Sigmoid colon (tissue), 4 donors: ENCODE data around the gene COPA.

Experiments used
- EP300 ChIP-seq, 4 donors: sonication (generic); formaldehyde crosslinking; IDR thresholded peaks; one replicate each; pipeline ENCODE4 v1.6.1; 2017; ENCODE audit warnings: antibody characterized with exemption in 4 of 4
- POLR2A ChIP-seq, 2 donors: fragments of 450-650 bp; IDR thresholded peaks; one replicate each; pipeline ENCODE4 v1.6.1; 2016; ENCODE audit warnings: antibody characterized with exemption in 2 of 2, mild to moderate bottlenecking in 2 of 2, moderate library complexity in 2 of 2
- POLR2AphosphoS5 ChIP-seq, 4 donors: sonication (generic); formaldehyde crosslinking; IDR thresholded peaks; one replicate each; pipeline ENCODE4 v1.6.1; 2017; ENCODE audit warnings: antibody characterized with exemption in 4 of 4
- TF ChIP-seq, protein P1 (sequence below), 4 experiments: fragments of 450-650 bp in 3 of 4; fragments of 200-600 bp in 1 of 4; IDR thresholded peaks; one replicate each; pipeline ENCODE4 v1.5.1; 2016 to 2019; ENCODE audit warnings: antibody characterized with exemption in 4 of 4, mild to moderate bottlenecking in 3 of 4, moderate library complexity in 2 of 4

GRCh38 chr1:160257411-160258015, 85.5 kb downstream of the COPA start:
- TF ChIP-seq, protein P1, sequence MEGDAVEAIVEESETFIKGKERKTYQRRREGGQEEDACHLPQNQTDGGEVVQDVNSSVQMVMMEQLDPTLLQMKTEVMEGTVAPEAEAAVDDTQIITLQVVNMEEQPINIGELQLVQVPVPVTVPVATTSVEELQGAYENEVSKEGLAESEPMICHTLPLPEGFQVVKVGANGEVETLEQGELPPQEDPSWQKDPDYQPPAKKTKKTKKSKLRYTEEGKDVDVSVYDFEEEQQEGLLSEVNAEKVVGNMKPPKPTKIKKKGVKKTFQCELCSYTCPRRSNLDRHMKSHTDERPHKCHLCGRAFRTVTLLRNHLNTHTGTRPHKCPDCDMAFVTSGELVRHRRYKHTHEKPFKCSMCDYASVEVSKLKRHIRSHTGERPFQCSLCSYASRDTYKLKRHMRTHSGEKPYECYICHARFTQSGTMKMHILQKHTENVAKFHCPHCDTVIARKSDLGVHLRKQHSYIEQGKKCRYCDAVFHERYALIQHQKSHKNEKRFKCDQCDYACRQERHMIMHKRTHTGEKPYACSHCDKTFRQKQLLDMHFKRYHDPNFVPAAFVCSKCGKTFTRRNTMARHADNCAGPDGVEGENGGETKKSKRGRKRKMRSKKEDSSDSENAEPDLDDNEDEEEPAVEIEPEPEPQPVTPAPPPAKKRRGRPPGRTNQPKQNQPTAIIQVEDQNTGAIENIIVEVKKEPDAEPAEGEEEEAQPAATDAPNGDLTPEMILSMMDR (IDR thresholded peaks at IDR 0.05), result no peak
- no peak for TF ChIP-seq POLR2AphosphoS5 (IDR thresholded peaks at IDR 0.05)
- no peak for TF ChIP-seq POLR2A (IDR thresholded peaks at IDR 0.05)
- TF ChIP-seq EP300 (IDR thresholded peaks at IDR 0.05), result no peak
